SH-SY5Y (cell line): ENCODE data around the gene PPP1R12A.

ENCODE experiments used
- GATA2 ChIP-seq: IDR thresholded peaks from 2 replicates; pipeline ENCODE4 v1.6.1; 2011; ENCODE audit warnings: mild to moderate bottlenecking, low read depth, low read length
- GATA3 ChIP-seq: IDR thresholded peaks from 2 replicates; pipeline ENCODE4 v1.6.1; 2011; ENCODE audit warnings: low read depth, mild to moderate bottlenecking, low read length, moderate library complexity

- TF ChIP-seq GATA3: no peak
- TF ChIP-seq GATA2: no peak
Observed at GRCh38 chr12:79973801-79974200, 38.9 kb upstream of the PPP1R12A start.
